Right ventricle myocardium superior (tissue), 1 donor: ENCODE data around the gene SAFB. TPM values are rescaled to one million over a fixed set of nuclear protein-coding genes. Genes with fewer than 3 reads are reported as not detected.

Source experiments
- ATAC-seq: fragments of 200-7000 bp; cut with Tn5 transposase; one replicate; pipeline ENCODE4 v1.9.1; 2020; ENCODE audit warnings: mild to moderate bottlenecking; ENCODE audit not compliant: poor library complexity
- DNase-seq: peaks from one replicate; pipeline ENCODE4 v3.0.0-alpha.2; 2020
- intact Hi-C: fragments of 100-400 bp; cut with DNase I; formaldehyde crosslinking; loops from one replicate; pipeline ENCODE4 v1.11.2; 2022
- long read RNA-seq: library from polyadenylated mRNA; unstranded; transcript quantifications from one replicate; pipeline ENCODE4 v2.0.0, GENCODE V29; 2021
- total RNA-seq: library from RNA; stranded (reverse); fragmentation: NEBNext Ultra II Directional; extraction: Animal tissue kit (Norgen Biotek cat#: 25700); gene quantifications from one replicate; pipeline ENCODE4 v1.2.1, GENCODE V29; 2021
- donor health status: DM: no; HTN: yes; CAD: no; lungs with severe emphysema.

The SAFB gene
- total RNA-seq: 61.9 TPM
- long read RNA-seq, transcript SAFB-205 (21 exons, 2,842 nt): minor isoform, 105 of 328 reads
- long read RNA-seq, transcript SAFB-211 (21 exons, 3,014 nt): major isoform, 120 of 328 reads
- long read RNA-seq, transcript SAFB-201 (21 exons, 3,042 nt): minor isoform, 32 of 328 reads
- long read RNA-seq, partial matches to known transcripts: 12 of 328 reads
- long read RNA-seq, other reads (novel, unspliced or antisense): 59 of 328 reads

GRCh38 chr19:5622465-5623396 lies at the start of gene SAFB, which contains the start of gene SAFB2:
TSS of gene SAFB (plus strand) at chr19:5623083. CDS start at chr19:5623206, 123 bp downstream.
TSS of gene SAFB2 (minus strand) at chr19:5622776. CDS start at chr19:5622715, 61 bp downstream.
- DNase-seq (peak; percentile 100), ATAC-seq (peak; percentile 96)
- intact Hi-C loops: no loop called here

DNA sequence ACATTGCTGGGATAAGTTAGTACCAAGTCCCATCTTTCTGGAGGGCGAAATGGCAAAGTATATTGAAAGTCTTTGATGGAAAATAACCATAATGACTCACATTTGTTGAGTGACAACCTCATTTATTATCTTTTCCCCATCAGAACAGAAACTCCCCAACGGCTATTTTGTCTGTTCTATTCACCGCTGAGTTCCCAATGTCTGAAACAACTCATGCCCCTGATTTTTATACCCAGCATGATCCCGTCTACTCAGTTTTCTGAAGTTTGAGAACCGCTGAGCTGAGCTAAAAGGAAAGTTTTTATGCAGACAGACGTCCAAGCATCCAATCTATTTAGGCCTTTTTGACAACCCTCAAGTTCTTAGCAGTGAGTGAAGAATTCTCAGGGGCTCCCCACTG lies 47.3 kb upstream of the SAFB start:
- intact Hi-C loops: loop anchor here (5.0 kb wide), 1 partner anchor 523 kb away; no protein-coding TSS in a partner anchor
- no peak for ATAC-seq
- no peak for DNase-seq

DNA sequence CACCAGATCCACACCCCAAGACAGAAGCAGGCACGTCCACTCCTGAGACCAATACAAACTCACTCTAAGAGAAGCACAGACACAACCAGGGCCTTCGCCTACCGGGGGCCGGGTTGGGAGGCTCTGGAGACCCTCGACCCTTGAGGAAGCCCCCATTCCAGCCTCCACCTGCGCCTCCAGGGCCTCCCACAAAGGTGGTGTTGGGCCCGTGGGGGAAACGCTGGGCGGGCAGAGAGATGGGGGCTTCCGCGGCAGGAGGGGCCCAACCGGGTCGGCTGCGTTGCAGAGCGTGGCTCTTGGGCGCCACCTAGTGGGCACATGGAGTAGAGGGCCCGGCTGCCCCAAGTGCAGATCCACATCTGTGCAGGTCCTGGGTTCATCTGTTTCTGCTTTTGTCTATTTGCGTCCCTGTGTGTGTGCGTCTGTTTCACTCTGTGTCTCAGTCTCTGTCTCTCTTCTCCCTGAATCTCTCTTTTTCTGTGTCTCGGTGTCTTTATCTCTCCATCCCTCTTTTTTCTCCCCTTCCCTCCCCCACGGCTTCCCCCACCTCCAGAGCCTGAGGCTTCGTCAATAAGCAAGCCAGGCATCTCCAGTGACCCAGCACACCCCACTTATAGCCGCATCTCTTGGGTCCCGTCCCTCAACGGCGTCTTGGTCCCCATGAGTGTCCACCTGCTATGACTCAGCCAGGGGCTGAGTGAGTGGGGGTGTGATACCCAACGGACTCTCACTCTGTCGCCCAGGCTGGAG lies 44.6 kb upstream of the SAFB start:
- peak; percentile 89 for ATAC-seq
- intact Hi-C loops: loop anchor here (5.0 kb wide), 1 partner anchor 526 kb away; no protein-coding TSS in a partner anchor

DNA sequence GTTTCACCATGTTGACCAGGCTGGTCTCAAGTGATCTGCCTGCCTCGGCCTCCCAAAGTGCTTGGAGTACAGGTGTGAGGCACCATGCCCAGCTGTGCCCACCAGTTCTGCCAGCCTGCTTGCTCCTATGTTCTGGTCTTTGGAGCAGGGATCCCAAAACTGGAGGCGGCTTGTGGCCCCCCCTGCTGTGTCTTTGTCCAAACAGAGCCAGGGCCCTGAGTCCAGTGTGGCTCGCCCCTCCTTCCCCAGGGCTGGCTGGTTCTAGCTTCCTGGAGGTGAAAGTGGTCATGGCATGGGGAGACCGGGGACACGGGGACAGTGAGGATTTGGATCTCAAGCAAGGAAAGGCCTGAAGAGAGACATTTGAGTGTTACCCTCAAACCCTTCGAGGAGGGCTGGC lies 43.6 kb upstream of the SAFB start:
- intact Hi-C loops: loop anchor here (5.0 kb wide), 1 partner anchor 527 kb away; no protein-coding TSS in a partner anchor
- DNase-seq (peak; percentile 18), ATAC-seq (no peak)

More for the DNA sequence above, 44.6 kb upstream of the SAFB start:
- DNase-seq: peak; percentile 76

DNA sequence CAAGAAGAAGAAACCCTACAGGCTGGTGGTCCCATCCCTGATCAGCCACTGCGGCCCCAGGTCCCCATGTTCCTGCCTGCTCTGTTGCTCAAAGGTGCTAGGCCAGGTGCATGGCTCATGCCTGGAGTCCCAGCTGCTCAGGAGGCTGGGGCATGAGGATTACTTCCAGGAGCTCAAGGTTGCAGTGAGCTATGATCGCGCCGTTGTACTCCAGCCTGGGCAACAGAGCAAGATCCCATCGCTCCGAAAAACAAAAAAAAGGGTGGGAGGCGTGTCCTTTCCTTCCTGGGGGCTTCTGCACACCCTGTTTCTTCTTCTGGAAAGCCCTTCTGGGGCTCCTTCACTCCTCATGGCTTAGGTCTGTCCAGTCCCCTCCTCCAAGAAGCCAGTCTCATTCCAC lies 43.2 kb upstream of the SAFB start:
- ATAC-seq (no peak), DNase-seq (no peak)
- intact Hi-C loops: loop anchor here (5.0 kb wide), 1 partner anchor 527 kb away; no protein-coding TSS in a partner anchor

- no peak for ATAC-seq
Measured at GRCh38 chr19:5580161-5580571, 42.7 kb upstream of the SAFB start.

DNA sequence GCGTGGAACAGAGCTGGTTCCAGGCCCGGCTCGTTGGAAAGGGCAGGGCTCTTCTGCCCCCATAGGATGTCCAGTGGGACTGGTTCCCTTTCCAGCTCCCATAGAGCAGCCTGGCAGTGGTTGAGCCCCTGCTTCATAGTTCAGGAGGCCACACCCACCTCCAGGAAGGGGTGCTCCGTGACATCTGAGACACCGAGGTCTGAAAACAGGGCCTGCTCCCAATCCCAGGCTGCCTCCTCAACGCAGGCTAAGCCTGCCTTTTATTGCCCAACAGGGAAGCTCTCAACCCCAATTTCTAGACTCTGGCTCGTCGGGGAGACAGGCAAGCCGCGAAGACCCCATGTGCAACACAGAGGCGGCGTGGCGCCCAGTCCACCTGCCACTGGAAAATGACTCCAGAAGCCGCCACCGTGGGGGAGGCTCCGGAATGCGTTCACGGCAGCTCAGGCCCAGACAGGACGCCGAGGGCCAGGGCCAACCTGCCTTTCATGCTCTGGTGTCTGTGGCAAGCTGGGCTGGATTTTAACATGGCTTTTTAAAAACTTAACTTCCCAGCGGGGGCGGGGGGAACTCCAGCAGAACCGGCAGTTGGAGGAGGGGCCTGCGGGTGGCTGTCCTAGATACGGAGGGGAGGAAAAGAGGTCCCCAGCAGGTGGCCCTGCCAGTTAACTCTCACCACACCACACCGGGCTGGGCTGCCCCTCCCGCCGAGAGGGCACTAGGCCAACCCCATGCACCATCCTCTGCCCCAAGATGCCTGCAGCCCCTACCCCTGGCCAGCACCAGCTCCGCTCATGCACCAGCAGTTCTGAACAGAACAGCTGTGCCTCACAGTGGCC lies 37.2 kb upstream of the SAFB start:
- DNase-seq: peak; percentile 55

More at GRCh38 chr19:5580161-5580571, 42.7 kb upstream of the SAFB start:
- intact Hi-C loops: no loop called here
- peak; percentile 12 for DNase-seq

DNA sequence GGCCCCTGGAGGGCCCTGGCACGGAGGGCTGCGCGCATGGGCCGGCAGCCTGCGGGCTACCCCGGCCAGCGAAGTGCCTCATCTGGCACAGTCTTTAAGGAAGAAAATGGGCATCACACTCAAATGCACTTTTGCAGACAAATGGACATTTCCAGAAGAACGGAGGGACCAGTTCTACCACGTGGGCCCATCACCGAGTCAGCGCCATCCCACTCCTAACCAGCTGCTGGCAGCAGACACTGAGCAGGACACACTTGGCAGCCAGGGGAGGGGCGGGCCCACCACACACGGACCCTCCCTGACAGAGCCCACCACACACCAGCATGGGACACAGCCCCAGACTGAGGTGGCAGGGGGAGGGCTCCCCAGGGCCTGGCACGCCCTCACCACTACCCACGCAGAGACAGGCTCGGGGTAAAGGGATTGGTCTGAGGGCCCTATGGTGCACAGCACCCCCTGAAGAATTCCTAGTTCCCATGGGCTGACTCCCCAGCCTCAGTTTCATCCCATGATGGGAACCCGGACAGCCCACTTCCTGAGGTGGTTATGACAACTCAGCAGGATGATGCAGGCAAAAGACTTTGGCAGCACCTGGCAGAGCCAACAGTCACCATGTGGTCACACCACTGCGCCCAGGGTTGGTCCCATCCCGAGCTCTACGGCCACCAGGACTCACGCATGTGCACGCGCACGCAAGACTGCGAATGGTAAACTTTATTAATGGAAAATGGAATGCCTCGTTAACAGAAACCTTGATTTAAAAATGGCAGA lies 36.4 kb upstream of the SAFB start:
- DNase-seq (no peak), ATAC-seq (peak; percentile 10)
- intact Hi-C loops: no loop called here

More for the DNA sequence above, 37.2 kb upstream of the SAFB start:
- ATAC-seq: peak; percentile 38
- intact Hi-C loops: no loop called here

- ATAC-seq (no peak), DNase-seq (no peak)
- intact Hi-C loops: no loop called here
Measured at GRCh38 chr19:5587071-5587455, 35.8 kb upstream of the SAFB start.

DNA sequence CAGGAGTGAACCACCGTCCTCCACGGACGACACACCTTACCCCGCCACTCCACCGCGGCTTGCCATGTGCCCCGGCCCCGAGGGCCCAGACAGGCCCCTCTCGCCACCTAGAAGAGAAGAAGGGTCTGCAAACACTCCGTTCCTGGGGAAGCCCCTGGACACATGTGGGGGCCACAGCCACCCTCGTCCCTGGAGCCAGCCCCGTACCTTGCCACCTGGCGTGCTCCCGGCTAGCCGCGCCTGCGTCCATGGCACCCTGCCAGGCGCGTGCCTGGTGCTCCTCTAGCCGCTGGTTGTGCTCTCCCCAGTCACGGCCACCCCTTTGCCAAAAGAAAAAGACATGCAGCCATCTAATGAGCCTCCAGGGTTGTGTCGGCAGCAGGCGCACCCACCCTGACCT lies 35.2 kb upstream of the SAFB start:
- ATAC-seq (no peak), DNase-seq (no peak)
- intact Hi-C loops: no loop called here

DNA sequence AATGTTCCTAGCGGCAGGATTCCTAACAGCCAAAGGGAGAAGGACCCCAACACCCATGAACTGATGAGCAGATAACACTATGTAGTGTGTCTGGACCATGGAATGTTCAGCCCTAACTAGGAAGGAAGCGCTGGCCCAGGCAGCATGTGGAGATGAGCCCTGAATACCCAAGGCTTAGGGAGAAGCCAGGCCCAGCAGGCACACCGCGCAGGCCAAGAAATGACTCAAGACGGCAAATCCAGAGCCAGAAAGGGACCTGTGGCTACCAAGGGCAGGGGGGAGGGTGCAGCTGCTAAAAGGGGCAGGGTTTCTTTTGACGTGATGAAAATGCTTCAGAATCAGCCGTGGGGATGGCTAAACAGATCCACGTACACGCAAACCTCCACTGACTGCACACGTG lies 34.4 kb upstream of the SAFB start:
- intact Hi-C loops: no loop called here

GRCh38 chr19:5588906-5589676 lies 33.8 kb upstream of the SAFB start:
- DNase-seq (no peak), ATAC-seq (no peak)
- intact Hi-C loops: no loop called here

More for the DNA sequence above, 34.4 kb upstream of the SAFB start:
- ATAC-seq: no peak
- DNase-seq: no peak

GRCh38 chr19:5590151-5590864 lies 32.6 kb upstream of the SAFB start:
- intact Hi-C loops: no loop called here
- DNase-seq (no peak), ATAC-seq (no peak)

- intact Hi-C loops: no loop called here
- ATAC-seq (no peak), DNase-seq (no peak)
Measured at GRCh38 chr19:5590865-5591154, 32.1 kb upstream of the SAFB start.

- intact Hi-C loops: no loop called here
- DNase-seq: no peak
- no peak for ATAC-seq
Measured at GRCh38 chr19:5591476-5591875, 31.4 kb upstream of the SAFB start.
